ENCODE results near the gene HEXD.

The HEXD gene

DNA sequence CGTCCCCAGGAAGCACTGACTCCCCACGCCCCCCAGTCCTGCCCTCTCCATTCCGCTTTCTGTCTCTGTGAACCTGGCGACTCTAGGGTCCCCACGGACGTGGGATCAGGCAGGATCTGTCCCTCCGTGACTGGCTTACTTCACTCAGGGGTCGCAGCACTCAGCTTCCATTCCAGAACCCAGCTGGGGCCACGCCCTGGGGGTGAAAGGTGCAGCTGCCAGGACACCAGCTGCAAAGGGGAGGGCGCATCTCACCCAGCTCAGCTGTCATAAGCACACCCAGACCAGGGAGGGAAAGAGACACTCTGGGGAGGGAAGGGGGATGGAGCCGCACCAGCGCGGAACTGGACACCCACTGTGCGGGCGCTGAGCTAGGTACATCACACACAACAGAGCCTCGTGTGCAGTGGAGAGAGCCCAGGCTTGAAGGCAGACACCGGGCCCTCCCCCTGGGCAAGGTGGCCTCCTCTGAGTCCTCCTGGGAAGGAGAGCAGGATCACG, 18.5 kb upstream of the HEXD start:
- TF ChIP-seq, protein P1, sequence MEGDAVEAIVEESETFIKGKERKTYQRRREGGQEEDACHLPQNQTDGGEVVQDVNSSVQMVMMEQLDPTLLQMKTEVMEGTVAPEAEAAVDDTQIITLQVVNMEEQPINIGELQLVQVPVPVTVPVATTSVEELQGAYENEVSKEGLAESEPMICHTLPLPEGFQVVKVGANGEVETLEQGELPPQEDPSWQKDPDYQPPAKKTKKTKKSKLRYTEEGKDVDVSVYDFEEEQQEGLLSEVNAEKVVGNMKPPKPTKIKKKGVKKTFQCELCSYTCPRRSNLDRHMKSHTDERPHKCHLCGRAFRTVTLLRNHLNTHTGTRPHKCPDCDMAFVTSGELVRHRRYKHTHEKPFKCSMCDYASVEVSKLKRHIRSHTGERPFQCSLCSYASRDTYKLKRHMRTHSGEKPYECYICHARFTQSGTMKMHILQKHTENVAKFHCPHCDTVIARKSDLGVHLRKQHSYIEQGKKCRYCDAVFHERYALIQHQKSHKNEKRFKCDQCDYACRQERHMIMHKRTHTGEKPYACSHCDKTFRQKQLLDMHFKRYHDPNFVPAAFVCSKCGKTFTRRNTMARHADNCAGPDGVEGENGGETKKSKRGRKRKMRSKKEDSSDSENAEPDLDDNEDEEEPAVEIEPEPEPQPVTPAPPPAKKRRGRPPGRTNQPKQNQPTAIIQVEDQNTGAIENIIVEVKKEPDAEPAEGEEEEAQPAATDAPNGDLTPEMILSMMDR (IDR thresholded peaks at IDR 0.05; ENCODE audit: borderline replicate concordance, control extremely low read depth, extremely low read depth, insufficient read depth, missing control alignments) = no peak
- in situ Hi-C loops (cut with MboI; ENCODE audit: low sequenced_read_pairs, unreplicated experiment) = no loop called here
- no peak for DNase-seq (ENCODE audit: low spot score)

- TF ChIP-seq, protein P1 (IDR thresholded peaks at IDR 0.05; ENCODE audit: borderline replicate concordance, control extremely low read depth, extremely low read depth, insufficient read depth, missing control alignments) = no peak
- in situ Hi-C loops (cut with MboI; ENCODE audit: low sequenced_read_pairs, unreplicated experiment) = no loop called here
Observed at GRCh38 chr17:82400206-82400605, 17.9 kb upstream of the HEXD start.

GRCh38 chr17:82400830-82401229, 17.3 kb upstream of the HEXD start:
- DNase-seq (ENCODE audit: low spot score) = peak; percentile 90
- in situ Hi-C loops (cut with MboI; ENCODE audit: low sequenced_read_pairs, unreplicated experiment) = no loop called here
- TF ChIP-seq, protein P1 (IDR thresholded peaks at IDR 0.05; ENCODE audit: borderline replicate concordance, control extremely low read depth, extremely low read depth, insufficient read depth, missing control alignments) = no peak

More at GRCh38 chr17:82400206-82400605, 17.9 kb upstream of the HEXD start:
- no peak for DNase-seq (ENCODE audit: low spot score)

- peak; percentile 69 for DNase-seq (ENCODE audit: low spot score)
- in situ Hi-C loops (cut with MboI; ENCODE audit: low sequenced_read_pairs, unreplicated experiment) = no loop called here
- TF ChIP-seq, protein P1 (IDR thresholded peaks at IDR 0.05; ENCODE audit: borderline replicate concordance, control extremely low read depth, extremely low read depth, insufficient read depth, missing control alignments) = no peak
Observed at GRCh38 chr17:82402865-82403264, 15.3 kb upstream of the HEXD start.

DNA sequence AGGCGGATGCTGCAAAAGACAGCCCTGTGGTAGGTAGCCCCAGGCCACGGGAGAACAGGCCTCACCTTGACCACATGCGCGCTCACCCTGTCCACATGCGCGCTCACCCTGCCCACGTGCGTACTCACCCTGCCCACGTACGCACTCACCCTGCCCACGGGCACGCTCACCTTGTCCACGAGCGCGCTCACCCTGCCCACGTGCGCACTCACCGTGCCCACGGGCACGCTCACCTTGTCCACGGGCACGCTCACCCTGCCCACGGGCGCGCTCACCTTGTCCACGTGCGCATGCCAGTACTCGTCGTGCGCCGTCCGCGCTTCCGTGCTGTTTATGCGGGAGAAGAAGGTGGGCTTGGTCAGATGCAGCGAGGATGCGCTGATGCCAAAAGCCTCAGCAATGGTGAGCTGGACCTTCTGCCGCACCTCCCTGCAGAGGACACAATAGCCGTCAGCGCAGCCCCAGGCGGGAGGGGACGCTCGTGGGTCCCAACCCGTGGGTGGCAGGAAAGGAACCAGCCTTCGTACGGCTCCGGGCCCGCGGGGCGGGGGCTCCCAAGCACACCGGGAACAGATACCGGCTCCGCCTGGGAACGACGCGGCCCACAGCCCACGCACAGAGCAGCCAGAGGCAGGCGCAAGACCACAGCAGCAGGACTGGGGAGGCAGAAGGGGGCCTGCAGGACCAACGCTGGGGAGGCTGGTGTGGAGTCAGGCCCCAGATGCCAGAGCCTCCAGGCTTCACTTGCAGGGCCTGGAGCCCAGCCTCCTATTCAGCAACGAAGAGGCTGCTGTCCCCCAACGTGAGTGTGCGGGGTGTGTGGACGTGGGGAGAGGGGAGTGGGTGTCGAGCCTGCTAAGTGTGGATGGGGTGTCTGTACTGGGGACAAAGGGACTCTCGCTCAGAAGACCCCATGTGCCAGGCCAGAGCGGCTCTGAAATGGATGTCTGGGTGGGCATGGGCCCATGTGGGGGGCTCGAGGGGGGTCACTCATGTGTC, 14.2 kb upstream of the HEXD start:
- no peak for DNase-seq (ENCODE audit: low spot score)
- TF ChIP-seq, protein P1 (IDR thresholded peaks at IDR 0.05; ENCODE audit: borderline replicate concordance, control extremely low read depth, extremely low read depth, insufficient read depth, missing control alignments) = no peak
- in situ Hi-C loops (cut with MboI; ENCODE audit: low sequenced_read_pairs, unreplicated experiment) = no loop called here

DNA sequence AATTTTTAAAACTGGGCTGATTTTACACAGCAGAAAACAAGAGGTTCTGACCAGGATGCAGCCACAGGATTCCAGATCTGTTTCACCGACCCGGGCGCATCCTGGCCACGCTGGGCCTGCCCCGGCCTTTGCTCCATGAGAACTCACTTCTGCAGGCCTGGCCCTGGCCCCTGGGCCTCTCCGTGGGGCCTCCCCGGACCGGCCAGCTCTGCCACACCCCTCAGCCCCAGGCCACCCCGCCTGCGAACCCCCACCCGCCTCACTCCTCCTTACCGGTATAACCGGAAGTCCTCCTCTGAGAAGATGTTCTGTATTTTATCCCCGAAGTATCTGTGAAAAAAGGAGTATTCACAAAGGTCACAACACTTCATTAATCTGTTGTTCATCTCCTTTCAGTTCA, 13.1 kb upstream of the HEXD start:
- DNase-seq (ENCODE audit: low spot score) = no peak
- TF ChIP-seq, protein P1 (IDR thresholded peaks at IDR 0.05; ENCODE audit: borderline replicate concordance, control extremely low read depth, extremely low read depth, insufficient read depth, missing control alignments) = no peak
- in situ Hi-C loops (cut with MboI; ENCODE audit: low sequenced_read_pairs, unreplicated experiment) = loop anchor here (5.0 kb wide), 1 partner anchor 53 kb away; no protein-coding TSS in a partner anchor

All from GM13976 (cell line).